Epidermal melanocyte (primary cell): Measurements from ENCODE around the gene SPRR5.

Source experiments
- DNase-seq: peaks from one replicate; pipeline ENCODE4 v3.0.0; 2011; ENCODE audit warnings: low spot score; ENCODE audit not compliant: insufficient read length

Gene SPRR5, protein sequence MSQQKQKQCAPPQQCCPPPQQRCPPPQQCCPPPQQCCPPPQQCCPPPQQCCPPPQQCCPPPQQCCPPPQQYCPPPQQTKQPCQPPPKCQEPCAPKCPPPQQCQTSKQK

DNA sequence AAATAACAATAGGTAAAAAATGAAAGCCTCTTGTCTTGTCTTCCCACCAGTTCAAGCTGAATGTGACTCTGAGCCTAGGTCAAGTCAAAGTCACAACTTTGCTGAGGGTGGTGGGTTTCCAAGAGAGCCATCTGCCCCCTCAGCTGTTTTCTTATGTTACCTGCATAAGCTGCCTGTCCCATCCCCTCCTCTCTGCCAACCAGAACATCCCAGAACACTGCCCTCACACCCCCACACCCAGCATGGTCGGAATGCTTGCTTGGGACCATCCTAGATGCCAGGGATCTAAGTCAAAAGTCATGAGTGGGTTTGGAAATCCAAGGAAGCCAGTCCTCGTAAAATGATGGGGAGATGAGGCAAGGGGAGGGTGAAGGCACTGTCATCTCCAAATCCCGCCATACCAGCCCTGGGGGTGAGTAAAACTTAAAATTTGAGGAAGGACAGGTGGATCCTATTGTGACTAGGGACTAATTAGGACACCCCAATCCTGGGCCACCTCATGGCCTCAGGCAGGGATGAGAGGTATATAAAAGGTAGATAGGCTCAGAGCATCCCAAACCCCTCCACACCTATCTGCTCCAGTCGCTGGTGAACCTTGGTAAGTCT lies at the start of gene SPRR5:
TSS of gene SPRR5 (plus strand) at position 556 of the 606 bp plus-strand sequence. CDS start 1,349 bp downstream, outside the sequence.
- no peak for DNase-seq

DNA sequence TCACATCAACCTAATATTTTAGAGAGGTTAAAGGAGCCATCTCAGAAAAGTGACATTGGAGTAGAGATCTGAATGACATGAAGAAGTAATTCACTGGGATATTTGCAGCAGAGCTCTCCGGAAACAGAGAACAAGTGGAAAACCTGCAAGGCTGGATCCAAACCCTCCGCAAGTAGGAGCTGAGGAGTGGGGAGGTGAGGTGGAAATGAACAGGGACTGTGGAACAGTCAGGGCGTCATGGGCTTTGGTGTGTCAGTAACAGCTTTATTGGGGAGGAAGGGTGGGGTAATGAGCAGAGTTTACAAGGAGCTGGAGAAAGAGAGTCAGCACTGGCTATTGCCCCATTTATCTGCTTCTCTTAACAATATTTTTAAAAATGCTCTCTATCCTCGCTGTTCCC lies 48.0 kb upstream of the SPRR5 start:
- no peak for DNase-seq

DNA sequence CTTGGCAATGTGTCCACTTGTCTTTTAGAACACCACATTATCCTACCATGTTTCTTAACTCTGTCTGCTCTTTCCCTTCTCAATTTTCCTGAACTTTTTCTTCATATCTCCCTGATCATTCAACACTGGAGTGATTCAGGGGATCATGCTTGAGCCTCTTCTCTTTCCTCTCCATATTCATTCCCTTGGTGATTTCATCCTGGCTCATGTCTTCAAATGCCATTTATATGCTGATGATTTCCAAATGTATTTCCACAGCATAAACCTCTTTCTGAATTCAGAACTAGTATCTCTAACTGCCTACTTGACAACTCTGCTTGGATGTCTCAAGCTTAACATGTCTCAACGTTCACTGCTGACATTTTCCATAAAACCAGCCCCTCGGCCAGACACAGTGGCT lies 47.1 kb upstream of the SPRR5 start:
- DNase-seq = no peak

DNA sequence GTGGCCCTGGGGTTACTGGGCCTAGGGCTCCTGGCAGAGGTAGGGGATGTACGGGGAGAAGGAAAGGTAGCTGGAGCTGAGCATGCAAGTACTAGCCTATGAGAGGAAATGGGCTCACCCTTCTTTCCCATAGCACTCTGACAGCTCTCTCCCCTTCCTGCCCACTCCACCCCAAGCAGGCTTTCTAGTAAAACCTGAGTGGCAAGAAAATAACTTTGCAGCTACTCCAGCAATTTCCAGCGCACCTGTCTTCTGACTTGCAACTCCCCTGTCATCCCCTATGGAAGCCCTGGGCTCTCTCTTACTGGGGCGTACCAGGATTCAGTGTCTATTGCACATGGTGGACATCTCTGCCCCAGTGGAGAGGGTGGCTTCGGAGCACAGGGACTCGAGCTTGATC lies 45.4 kb upstream of the SPRR5 start:
- no peak for DNase-seq

DNA sequence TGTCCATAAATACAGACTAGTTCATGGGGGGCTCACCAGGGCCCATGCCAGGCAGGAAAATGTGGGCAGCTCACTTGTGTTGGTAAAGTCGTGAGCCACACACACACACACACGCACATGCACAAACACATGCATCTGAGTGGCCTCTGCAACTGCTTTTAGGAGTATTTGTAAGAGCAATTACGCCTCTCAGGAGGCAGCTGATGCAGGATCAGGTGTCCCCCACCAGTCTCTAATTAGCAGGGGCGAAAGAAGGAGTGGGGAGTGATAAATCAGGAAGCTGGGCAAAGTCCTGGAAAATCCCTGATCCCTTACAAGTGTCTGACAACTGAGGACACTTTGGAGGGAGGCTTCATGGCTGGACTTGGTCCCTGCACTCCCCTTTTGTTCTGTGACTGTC lies 44.4 kb upstream of the SPRR5 start:
- no peak for DNase-seq

DNA sequence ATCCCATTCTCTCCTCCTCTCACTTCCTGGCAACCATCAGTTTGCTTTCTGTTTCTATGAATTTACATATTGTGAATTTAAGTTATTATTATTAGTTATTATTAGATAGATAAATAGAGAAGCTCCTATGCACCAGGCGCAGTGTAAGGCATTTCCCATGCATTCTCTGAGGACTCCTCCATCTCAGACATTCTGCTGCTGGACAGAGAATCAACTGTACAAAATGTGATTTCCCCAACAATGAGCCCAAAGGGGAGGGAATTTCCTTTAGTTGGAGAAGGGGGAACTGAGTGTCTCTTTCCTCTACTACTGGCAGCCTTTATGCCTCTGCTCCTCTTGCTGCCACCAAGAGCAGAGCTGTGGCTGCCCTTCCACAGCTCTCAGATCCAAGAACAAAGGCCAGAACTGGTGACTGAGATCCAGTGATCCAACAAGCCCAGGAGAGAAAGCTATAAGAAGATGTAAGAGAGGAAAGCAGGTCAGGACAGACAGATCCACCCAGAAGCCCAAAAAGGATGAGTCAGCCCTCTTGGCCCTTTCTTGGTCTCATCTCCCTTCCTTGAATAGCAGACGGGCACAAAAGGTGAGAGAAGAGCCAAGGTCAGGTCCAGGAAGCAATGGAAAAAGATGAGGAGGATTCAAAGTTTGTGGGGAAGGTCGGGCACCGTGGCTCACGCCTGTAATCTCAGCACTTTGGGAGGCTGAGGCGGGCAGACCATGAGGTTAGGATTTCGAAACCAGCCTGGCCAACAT lies 42.1 kb upstream of the SPRR5 start:
- no peak for DNase-seq

DNA sequence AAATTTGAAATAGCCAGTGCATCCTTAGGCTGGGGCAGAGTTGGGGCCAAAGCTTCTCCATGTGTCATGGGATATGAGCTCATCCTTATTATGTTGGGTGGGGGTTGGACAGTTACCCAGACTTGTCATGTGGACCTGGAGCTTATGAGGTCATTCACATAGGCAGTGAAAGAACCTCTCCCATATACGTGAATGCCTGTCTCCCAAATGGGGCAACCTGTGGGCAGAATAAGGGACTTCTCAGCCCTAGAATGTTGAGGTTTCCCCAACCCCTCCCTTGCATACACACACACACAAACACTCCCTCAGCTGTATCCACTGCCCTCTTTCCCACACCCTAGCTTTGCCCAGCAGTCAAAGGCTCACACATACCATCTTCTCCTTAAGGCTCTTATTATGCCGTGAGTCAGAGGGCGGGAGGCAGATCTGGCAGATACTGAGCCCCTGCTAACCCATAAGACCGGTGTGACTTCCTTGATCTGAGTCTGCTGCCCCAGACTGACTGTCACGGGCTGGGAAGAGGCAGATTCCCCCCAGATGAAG lies 40.9 kb upstream of the SPRR5 start:
- no peak for DNase-seq

DNA sequence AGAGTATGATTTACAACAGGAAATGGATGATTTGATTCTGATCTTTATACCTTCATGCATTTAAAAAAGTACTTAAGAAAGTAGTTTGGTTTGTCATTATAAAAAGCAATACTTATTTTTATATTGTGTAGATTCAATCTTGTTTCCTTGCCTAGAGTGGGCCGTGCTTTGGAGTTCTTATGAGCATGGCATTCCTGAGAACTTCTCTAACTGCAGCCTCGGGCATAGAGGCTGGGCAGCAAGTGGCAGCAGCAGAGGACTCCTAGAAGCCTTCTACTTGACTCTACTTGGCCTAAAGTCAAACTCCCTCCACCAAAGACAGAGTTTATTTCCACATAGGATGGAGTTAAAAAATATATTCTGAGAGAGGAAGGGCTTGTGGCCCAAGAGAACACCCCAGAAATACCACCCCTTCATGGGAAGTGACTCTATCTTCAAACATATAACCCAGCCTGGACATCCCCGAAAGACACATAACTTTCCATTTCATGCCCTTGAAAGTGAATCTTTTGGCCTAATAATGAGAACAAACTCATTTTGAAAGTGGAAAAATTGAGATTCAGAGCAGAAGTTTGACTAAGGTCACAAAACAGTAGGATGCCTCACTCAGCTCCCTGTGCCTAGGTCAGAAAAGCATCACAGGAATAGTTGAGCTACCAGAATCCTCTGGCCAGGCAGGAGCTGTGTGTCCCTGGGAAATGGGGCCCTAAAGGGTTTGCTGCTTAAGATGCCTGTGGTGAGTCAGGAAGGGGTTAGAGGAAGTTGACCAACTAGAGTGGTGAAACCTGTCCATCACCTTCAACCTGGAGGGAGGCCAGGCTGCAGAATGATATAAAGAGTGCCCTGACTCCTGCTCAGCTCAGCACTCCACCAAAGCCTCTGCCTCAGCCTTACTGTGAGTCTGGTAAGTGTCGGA lies 39.1 kb upstream of the SPRR5 start, which contains the start of gene IVL:
TSS of gene IVL (plus strand) at position 861 of the 916 bp plus-strand sequence. CDS start 1,252 bp downstream, outside the sequence.
- DNase-seq = no peak

DNA sequence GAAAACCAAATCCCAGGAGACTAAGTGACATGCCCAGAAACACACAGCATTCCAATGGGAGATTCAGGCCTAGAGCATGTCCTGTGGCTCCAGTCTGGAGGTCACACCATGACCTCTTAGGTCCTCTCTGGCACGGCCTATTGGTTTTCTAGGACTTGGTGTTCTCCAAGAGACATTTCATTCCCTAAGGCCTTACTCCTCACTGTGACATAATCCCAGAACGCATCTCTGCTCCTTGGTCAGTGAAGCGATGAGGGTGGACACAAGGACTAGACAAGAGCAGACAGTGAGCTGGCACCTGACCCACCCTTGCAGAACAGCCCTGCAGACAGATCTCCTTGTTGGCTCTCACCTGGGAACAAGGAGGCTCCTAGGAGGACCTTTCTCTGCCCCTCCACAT lies 37.8 kb upstream of the SPRR5 start:
- DNase-seq = no peak

DNA sequence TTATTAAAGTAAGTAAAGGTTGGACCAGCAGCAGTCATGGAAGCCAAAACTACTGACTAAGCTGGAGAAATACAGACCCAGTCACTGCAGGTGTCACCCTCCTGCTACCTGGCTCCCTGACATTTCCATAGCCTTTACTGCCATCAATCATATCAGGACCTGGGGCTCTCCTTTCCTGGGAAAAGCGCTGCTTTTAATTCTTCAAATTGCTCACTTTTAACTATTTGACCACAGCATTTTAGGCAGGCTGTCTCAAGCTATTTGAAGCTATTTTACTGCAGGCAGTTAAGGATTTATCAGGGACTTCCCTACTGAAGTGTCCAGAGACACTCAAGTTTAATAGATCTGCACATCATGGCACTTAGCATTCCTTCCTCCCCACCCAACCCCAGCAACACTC lies 34.5 kb upstream of the SPRR5 start:
- DNase-seq = no peak

DNA sequence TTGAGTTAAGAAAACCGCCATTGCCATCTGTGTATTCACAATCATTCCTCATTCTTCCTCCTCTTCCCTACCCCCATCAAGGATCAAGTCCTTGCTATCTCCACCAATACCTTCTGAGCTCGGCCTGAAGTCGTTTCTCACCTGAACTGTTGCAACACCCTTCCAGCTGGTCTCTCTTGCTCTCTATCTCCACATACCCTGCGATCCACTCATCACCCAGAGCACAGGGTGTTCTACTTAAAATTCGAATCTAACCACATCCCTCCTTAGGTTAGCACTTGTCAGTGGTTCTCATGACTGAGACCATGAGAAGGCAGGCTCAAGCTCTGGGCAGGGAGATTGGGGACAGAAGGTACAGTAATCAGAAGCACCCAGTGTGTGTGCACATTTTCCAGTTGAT lies 34.1 kb upstream of the SPRR5 start:
- no peak for DNase-seq

DNA sequence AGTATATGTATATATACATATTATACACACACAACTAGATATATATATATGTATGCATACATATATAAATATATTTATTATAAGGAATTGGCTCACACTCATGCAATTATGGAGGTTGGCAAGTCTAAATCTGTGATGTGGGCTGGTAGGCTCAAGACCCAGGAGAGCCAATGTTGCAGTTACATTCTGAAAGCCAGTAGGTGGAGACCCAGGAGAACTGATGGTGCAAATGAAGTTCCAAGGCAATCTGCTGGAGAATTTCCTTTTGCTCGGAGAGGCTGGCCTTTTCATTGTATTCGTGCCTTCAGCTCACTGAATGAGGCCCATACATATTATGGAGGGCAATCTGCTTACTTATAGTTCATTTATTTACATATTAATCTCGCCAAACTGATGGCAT lies 29.2 kb upstream of the SPRR5 start:
- no peak for DNase-seq

DNA sequence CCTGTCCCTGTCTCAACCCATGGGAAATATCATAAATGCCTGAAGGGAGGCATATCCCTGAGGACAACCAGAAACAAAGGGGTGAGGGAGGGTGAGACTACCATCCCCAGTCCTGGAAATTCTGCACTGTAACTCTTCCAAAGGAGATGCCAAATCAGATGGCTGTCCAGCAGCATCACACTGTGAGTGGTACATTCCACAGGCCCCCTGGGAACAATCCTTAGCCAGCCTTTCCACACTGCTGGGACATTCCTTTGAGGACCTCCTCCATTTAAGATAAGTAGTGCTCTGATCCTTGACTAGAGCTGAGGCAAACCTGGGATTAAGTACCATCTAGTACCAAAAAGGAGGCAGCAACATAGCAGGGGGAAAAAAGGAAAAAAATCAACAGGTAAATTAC lies 27.9 kb upstream of the SPRR5 start:
- no peak for DNase-seq

DNA sequence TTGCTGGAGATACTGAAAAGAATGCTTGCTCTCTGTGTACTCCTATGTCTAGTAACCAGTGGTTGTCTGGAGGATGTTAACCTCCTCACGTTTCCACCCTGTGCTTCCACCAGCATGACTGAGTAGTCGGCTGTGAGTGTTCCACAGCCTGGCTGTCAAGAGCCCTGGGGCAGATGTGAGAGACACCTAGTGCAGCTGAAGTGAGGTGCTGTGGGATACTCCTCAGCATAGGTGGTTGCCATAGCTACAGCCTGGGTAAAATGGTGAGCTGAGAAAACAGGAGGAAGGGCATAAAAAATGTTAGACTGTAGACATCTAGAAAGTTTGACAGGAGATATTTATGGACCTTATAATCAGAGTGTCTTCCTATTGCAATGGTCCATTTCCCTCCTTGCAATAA lies 22.8 kb upstream of the SPRR5 start:
- no peak for DNase-seq

DNA sequence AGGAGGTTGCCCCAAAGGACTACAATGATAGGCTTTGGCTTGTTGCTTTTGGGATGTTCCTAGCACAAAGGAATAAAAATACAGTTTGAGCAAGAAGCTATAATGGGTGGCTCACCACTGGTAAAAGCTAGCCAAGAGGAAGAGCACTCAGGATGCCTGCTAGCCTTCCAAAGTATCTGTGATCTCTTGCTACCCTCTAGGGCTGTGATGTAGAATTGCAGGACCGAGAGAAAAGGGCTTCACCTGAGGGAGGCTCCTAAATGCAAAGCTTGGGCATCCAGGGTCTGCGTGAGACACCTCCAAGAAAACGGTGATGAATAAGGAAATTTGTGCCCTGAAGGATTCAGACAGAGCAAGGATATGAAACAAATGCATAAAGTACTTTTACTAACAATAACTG lies 20.9 kb upstream of the SPRR5 start:
- DNase-seq = no peak

DNA sequence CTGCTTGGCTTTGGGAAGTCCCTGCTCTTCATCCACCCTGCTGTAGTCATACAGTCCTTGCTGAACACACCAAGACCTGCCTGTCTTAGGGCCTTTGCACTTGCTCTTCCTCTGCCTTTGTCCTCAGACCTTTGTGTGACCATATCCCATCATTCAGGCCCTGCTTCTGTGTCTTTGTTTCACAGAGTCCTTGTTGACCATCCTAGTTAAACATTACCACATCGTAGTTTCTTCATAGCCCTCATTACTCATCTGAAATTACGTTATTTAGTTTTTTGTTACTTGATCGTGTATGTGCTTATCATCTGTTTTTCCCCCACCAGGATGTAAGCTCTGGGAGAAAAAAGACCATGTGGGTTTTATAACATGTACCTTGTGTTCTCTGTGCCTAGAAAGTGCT lies 18.3 kb upstream of the SPRR5 start:
- no peak for DNase-seq

DNA sequence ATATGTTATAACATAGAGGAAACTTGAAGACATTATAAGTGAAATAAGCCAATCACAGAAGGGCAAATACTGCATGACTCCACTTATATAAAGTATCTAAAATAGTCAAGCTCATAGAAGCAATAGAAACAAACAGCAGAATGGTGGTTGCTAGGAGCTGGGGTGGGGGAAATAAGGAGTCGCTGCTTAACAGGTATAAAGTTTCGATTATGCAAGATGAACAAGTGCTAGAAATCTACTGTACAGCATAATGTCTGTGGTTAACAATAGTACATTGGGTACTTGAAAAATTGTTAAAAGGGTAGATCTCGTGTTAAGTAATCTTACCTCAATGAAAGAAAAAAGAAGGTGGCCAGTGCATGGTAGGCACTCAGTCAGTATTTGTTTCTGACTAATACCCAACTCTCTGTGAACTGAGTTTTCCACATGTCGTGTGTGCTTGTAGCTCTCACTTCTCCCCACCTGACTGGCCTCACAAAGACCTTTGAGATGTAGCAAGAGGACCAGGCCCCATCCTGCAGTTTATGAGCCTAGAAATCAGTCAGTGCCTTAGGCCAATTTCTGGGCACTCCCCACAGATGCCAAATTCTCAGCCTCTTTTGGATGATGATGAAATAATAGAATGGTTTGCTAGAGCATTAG lies 14.7 kb upstream of the SPRR5 start:
- DNase-seq = no peak

DNA sequence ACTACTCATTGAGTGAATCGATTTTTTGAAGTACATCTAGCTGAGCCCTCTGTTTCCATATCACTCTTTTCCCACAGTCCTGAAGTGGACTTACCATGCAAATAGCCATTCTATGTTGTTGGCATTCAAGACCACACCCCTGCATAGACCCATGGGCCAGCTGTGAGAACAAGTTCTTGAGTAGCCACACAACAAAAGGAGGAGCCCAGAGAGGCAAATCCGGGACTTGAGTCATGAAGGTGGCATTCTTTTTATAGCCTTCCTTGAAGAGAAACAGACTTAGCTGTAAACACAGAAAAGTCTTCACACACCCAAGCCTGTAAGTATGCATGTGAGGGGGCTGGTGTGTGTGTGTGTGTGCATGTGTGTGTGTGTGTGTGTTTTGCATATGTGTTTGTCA lies 13.8 kb upstream of the SPRR5 start:
- no peak for DNase-seq

DNA sequence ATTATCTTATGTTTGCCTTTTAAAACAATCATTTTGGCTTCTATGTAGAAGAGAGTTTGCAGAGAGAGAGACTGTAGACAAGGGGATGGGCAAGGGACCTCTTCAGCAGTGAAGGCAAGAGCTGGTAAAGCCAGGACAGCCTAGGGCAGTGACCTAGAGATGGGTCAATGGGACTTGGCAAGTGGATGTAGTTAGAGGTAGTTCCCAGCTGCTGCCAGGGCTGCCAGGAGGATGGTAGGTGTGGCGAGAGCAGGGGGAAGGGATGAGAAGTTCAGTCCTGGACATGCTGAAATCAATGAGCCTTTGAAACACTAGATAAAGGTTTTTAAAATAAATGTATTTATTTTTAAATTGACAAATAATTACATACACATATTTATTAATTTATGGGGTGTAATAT lies 6.4 kb upstream of the SPRR5 start:
- DNase-seq = no peak

DNA sequence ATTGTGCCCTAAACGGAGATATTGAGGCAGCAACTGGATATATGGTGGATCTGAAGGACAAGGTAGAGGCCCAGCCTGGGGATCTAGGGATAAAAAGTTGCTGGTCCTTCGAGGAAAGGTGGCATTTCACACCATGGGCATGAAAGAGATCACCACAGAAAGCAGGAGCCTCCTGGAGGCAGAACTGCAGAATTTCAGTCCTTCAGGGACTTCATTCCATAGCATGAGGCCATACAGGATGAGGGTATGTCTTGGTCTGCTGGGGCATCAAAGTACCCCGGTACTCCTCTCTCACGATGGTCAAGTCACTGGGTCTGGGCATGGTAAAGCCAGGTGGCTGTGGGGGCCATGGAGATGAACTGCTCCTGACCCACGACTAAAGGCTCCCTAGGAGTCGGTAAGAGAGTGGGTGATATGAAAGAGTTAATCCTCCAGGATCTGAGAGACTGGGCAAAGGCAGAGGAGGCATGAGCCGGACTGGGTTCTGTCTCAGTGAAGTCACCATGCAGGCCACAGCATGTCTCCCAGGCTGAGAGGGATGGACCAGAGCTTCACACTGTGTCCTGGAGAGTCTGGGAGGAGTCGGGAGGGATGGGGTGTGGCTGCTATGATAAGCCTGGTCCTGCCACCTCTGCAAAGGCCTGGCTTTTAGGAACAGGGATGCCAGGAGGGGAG lies 5.8 kb upstream of the SPRR5 start:
- DNase-seq = no peak

DNA sequence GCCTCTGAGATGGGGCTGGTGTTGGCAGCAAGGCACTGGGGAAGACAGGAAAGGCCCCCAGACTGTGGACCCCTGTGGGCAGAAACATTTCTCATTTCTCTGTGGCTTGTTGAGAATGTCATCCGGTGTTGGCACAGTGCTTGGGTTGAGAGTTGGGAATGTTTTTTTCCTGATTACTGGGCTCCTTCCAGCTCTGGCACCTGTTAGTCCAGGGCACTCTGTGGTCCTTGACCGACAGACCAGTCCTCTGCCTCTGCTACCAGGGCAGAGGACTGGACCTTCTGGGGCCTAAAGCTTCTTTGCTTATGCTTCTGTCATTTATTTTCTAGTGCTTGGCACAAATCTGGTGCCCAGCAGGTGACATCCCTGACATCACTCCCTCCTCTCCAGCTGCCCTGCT lies 4.8 kb upstream of the SPRR5 start:
- DNase-seq = no peak
